Glutamatergic neuron (in vitro differentiated cells): ENCODE results near the gene KCTD5. TPM values are rescaled to one million over a fixed set of nuclear protein-coding genes. Genes with fewer than 3 reads are reported as not detected.

Source experiments
- DNase-seq: peaks from one replicate; pipeline ENCODE4 v3.0.0; 2022
- H3K27ac Mint-ChIP-seq: one replicate; pipeline ENCODE4 v1.8.0; 2020; ENCODE audit warnings: mild to moderate bottlenecking, mixed read lengths, inconsistent platforms; ENCODE audit not compliant: unreplicated experiment
- H3K27me3 Mint-ChIP-seq: one replicate; pipeline ENCODE4 v1.8.0; 2020; ENCODE audit warnings: mild to moderate bottlenecking, moderate library complexity, mixed read lengths, inconsistent platforms; ENCODE audit not compliant: unreplicated experiment
- H3K36me3 Mint-ChIP-seq: one replicate; pipeline ENCODE4 v1.8.0; 2020; ENCODE audit warnings: mild to moderate bottlenecking, mixed read lengths, inconsistent platforms; ENCODE audit not compliant: unreplicated experiment
- H3K4me1 Mint-ChIP-seq: one replicate; pipeline ENCODE4 v1.8.0; 2020; ENCODE audit warnings: mild to moderate bottlenecking, low read depth, mixed read lengths, inconsistent platforms; ENCODE audit not compliant: unreplicated experiment
- H3K4me3 Mint-ChIP-seq: one replicate; pipeline ENCODE4 v1.8.0; 2020; ENCODE audit warnings: mild to moderate bottlenecking, mixed read lengths, inconsistent platforms; ENCODE audit not compliant: unreplicated experiment
- H3K9me3 Mint-ChIP-seq: one replicate; pipeline ENCODE4 v1.8.0; 2020; ENCODE audit warnings: mild to moderate bottlenecking, moderate library complexity, mixed read lengths, inconsistent platforms; ENCODE audit not compliant: unreplicated experiment
- total RNA-seq: library from RNA; stranded (reverse); fragmentation: NEBNext Ultra II Directional; extraction: Animal tissue kit (Norgen Biotek cat#: 25700); gene quantifications from one replicate; pipeline ENCODE4 v1.2.1, GENCODE V29; 2021; ENCODE audit not compliant: unreplicated experiment
- TF ChIP-seq, protein P1 (sequence below): fragments of 200-600 bp; sonication (generic); IDR thresholded peaks from one replicate; pipeline ENCODE4 v1.5.0; 2021; ENCODE audit not compliant: partially characterized antibody, unreplicated experiment

KCTD5 gene
- total RNA-seq, 1 donor from 2014 or later = 41.2 TPM

DNA sequence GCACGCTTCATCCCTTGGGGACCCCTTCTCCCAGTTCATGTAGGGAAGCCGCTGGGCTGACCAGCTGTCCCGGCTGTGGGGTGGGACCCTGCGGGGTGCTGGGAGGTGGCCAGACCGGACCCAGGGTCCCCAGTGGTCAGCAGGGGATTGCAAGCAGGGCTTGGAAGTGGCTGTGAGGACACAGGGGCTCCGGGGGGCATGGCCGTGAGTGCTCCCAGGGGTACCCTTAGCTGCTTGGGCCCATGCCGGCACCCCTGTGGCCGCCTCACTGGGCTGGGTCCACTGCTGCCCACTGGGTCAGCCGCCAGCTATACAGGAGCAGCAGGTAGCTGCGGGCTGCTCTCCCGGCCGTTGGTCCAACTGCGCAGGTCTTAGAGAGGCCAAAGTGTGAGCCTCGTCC, 18.9 kb downstream of the KCTD5 start:
- TF ChIP-seq, protein P1, sequence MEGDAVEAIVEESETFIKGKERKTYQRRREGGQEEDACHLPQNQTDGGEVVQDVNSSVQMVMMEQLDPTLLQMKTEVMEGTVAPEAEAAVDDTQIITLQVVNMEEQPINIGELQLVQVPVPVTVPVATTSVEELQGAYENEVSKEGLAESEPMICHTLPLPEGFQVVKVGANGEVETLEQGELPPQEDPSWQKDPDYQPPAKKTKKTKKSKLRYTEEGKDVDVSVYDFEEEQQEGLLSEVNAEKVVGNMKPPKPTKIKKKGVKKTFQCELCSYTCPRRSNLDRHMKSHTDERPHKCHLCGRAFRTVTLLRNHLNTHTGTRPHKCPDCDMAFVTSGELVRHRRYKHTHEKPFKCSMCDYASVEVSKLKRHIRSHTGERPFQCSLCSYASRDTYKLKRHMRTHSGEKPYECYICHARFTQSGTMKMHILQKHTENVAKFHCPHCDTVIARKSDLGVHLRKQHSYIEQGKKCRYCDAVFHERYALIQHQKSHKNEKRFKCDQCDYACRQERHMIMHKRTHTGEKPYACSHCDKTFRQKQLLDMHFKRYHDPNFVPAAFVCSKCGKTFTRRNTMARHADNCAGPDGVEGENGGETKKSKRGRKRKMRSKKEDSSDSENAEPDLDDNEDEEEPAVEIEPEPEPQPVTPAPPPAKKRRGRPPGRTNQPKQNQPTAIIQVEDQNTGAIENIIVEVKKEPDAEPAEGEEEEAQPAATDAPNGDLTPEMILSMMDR = no peak
- Mint-ChIP-seq H3K36me3 (no peaks in the 10 kb centered on the region), H3K27me3 (no peaks in the 10 kb centered on the region), H3K9me3 (no peaks in the 10 kb centered on the region), H3K4me1 (no peaks in the 10 kb centered on the region), H3K4me3 (no peak overlapping the region), H3K27ac (no peak overlapping the region)
- no peak for DNase-seq

- no peak overlapping the region for H3K27ac Mint-ChIP-seq
- no peak for DNase-seq
- H3K9me3 Mint-ChIP-seq = no peaks in the 10 kb centered on the region
- H3K4me3 Mint-ChIP-seq = no peak overlapping the region
- TF ChIP-seq, protein P1 = no peak
- H3K36me3 Mint-ChIP-seq = no peaks in the 10 kb centered on the region
- H3K4me1 Mint-ChIP-seq = no peaks in the 10 kb centered on the region
- no peaks in the 10 kb centered on the region for H3K27me3 Mint-ChIP-seq
Observed at GRCh38 chr16:2701713-2702437, 19.6 kb downstream of the KCTD5 start.

DNA sequence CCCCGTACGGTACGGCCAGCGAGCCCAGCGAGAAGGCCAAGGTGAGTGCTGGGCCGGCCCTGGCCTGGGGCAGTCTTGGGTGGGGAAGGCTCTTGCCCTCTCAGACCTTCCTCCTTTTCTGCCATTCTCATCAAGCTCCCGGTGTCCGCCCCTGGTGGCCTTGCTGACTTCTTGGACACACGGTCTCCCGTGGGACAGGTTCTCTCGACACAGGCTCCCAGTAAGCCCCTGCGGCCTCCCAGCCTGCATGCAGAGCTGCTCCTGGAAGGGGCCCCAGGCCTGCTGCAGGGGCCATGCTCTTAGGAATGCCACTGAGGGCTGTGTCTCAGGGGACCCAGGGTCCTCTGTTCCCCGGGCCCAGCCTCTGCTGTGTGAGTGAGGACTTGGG, 20.1 kb downstream of the KCTD5 start:
- TF ChIP-seq, protein P1 = no peak
- DNase-seq = no peak
- Mint-ChIP-seq H3K9me3 (no peaks in the 10 kb centered on the region), H3K4me3 (no peak overlapping the region), H3K27ac (no peak overlapping the region), H3K36me3 (no peaks in the 10 kb centered on the region), H3K27me3 (no peaks in the 10 kb centered on the region), H3K4me1 (no peaks in the 10 kb centered on the region)

DNA sequence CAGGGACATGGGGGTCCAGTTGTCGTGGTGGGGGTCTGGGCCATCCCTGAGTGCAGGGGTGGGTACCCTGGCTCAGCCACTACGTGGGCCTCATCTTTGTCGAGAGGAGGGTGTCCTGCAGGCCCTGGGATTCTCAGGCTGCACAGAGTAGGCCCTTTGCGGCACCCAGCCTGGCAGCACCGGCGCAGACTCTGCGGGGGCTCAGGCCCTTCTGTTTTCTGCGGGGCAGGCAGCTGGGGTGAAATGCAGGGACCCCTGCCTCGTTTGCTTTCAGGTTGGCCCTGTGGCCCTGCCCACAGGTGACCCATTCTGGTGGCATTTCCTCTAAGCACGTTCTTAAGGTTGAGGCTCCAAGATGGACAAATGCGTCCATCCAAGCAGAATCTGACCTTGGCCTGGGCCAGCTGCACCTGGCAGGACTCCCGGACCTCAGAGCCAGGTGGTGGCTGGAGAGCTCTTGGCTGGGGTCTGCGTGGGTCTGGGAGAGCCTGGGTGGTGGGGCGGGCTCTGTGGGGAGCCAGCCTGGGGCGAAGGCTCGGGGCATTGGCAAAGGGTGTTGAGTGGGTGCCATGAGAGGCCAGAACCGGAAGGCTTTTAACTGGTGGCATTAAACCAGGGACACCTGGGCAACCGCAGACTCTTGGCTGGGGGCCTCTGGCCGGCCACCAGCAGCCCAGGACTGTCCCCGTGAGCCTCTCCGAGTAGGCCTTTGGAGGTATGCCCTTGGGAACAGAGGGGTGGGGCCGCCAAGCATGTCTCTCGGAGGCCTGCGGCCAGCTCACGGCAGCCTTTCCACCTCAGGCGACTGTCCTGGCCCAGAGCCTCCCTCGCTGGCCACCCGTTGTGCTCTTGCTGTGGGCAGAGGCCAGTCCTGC, 20.8 kb downstream of the KCTD5 start:
- no peaks in the 10 kb centered on the region for H3K36me3 Mint-ChIP-seq
- DNase-seq = peak; percentile 14
- H3K27ac Mint-ChIP-seq = no peak overlapping the region
- H3K27me3 Mint-ChIP-seq = no peaks in the 10 kb centered on the region
- TF ChIP-seq, protein P1 = no peak
- no peak overlapping the region for H3K4me3 Mint-ChIP-seq
- H3K4me1 Mint-ChIP-seq = no peaks in the 10 kb centered on the region
- H3K9me3 Mint-ChIP-seq = no peaks in the 10 kb centered on the region
